Keratinocyte (primary cell): ENCODE data around the gene TENM4.
"Not testable (repeated sequence)": the region's sequence is repeated elsewhere in the genome, so short reads cannot be mapped to it uniquely, and the experiment has no call there.

Source experiments
- CTCF ChIP-seq, 3 experiments: IDR thresholded peaks in 1 of 3; conservative IDR thresholded peaks in 1 of 3; optimal IDR thresholded peaks in 1 of 3; 2 replicates in 2 of 3; 3 replicates in 1 of 3; pipeline versions ENCODE3 to v1.5.1; 2011; ENCODE audit warnings: low read length in 3 of 3, mild to moderate bottlenecking in 3 of 3, moderate library complexity in 2 of 3, control low read depth in 1 of 3, inconsistent platforms in 1 of 3; ENCODE audit not compliant: insufficient read depth in 2 of 3; ENCODE audit errors: extremely low read depth in 1 of 3
- EZH2 ChIP-seq: IDR thresholded peaks from one replicate; pipeline ENCODE4 v1.6.1; 2012; ENCODE audit warnings: inconsistent platforms, mild to moderate bottlenecking, low read length, moderate library complexity

DNA sequence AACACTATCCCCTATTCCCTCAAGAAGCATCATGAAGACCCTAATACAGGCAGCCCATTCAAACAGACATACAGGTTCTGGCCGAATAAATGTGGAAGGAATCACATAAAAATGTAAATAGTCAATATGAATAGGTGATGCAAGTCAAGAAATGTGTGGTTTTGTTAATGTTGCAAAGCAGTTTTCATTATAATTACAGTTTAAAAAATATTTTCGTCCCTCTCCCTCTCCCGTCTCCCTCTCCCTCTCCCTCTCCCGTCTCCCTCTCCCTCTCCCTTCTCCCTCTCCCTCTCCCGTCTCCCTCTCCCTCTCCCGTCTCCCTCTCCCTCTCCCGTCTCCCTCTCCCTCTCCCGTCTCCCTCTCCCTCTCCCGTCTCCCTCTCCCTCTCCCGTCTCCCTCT is 250.3 kb downstream of the TENM4 start:
- not testable (repeated sequence) for TF ChIP-seq CTCF (optimal IDR thresholded peaks at IDR 0.05 in 1 of 3, IDR thresholded peaks at IDR 0.05 in 1 of 3, conservative IDR thresholded peaks at IDR 0.05 in 1 of 3; ENCODE audit: extremely low read depth in 1 of 3, insufficient read depth in 2 of 3, low read length in 3 of 3); EZH2
